Measurements from ENCODE around the gene AMOTL2.

Gene AMOTL2

GRCh38 chr3:134359121-134360010 is 14.9 kb downstream of the AMOTL2 start:
- ATAC-seq (ENCODE audit: low read depth): no peak
- peak; percentile 54 for DNase-seq (ENCODE audit: low spot score)
- no peak overlapping the region for H3K4me3 ChIP-seq (ENCODE audit: severe bottlenecking)
- TF ChIP-seq CTCF (IDR thresholded peaks at IDR 0.05; ENCODE audit: poor library complexity, severe bottlenecking): no peak
- H3K27me3 ChIP-seq (ENCODE audit: insufficient read depth, poor library complexity, severe bottlenecking): no peaks in the 10 kb centered on the region
- H3K4me1 ChIP-seq (ENCODE audit: insufficient read depth, poor library complexity, severe bottlenecking): peaks cover 48% of the 10 kb centered on the region
- H3K36me3 ChIP-seq (ENCODE audit: low read depth): peaks cover 96% of the 10 kb centered on the region
- H3K9me3 ChIP-seq (ENCODE audit: severe bottlenecking): no peaks in the 10 kb centered on the region
- H3K27ac ChIP-seq (ENCODE audit: poor library complexity, severe bottlenecking): peak overlapping the region; percentile 96

- H3K4me3 ChIP-seq (ENCODE audit: severe bottlenecking): no peak overlapping the region
- peak overlapping the region; percentile 96 for H3K27ac ChIP-seq (ENCODE audit: poor library complexity, severe bottlenecking)
- H3K27me3 ChIP-seq (ENCODE audit: insufficient read depth, poor library complexity, severe bottlenecking): no peaks in the 10 kb centered on the region
- DNase-seq (ENCODE audit: low spot score) (peak; percentile 68), ATAC-seq (ENCODE audit: low read depth) (peak; percentile 80)
- no peaks in the 10 kb centered on the region for H3K9me3 ChIP-seq (ENCODE audit: severe bottlenecking)
- peaks cover 39% of the 10 kb centered on the region for H3K4me1 ChIP-seq (ENCODE audit: insufficient read depth, poor library complexity, severe bottlenecking)
- peak; percentile 25 for TF ChIP-seq CTCF (IDR thresholded peaks at IDR 0.05; ENCODE audit: poor library complexity, severe bottlenecking)
- H3K36me3 ChIP-seq (ENCODE audit: low read depth): peaks cover 90% of the 10 kb centered on the region
These were observed 16.1 kb downstream of the AMOTL2 start for GRCh38 chr3:134357914-134358811.

- no peak overlapping the region for H3K4me3 ChIP-seq (ENCODE audit: severe bottlenecking)
- H3K36me3 ChIP-seq (ENCODE audit: low read depth): peaks cover 82% of the 10 kb centered on the region
- ATAC-seq (ENCODE audit: low read depth) (no peak; the same call in 2 of the 3 replicates), DNase-seq (ENCODE audit: low spot score) (peak; percentile 17)
- no peak for TF ChIP-seq CTCF (IDR thresholded peaks at IDR 0.05; ENCODE audit: poor library complexity, severe bottlenecking)
- peak overlapping the region; percentile 96 for H3K27ac ChIP-seq (ENCODE audit: poor library complexity, severe bottlenecking)
- no peaks in the 10 kb centered on the region for H3K9me3 ChIP-seq (ENCODE audit: severe bottlenecking)
- peaks cover 44% of the 10 kb centered on the region for H3K4me1 ChIP-seq (ENCODE audit: insufficient read depth, poor library complexity, severe bottlenecking)
- H3K27me3 ChIP-seq (ENCODE audit: insufficient read depth, poor library complexity, severe bottlenecking): no peaks in the 10 kb centered on the region
These were observed 16.9 kb downstream of the AMOTL2 start for GRCh38 chr3:134357261-134357913.

GRCh38 chr3:134356411-134357040 is 17.7 kb downstream of the AMOTL2 start:
- Histone ChIP-seq H3K9me3 (ENCODE audit: severe bottlenecking) (no peaks in the 10 kb centered on the region), H3K27me3 (ENCODE audit: insufficient read depth, poor library complexity, severe bottlenecking) (no peaks in the 10 kb centered on the region), H3K36me3 (ENCODE audit: low read depth) (peaks cover 73% of the 10 kb centered on the region), H3K4me3 (ENCODE audit: severe bottlenecking) (no peak overlapping the region), H3K4me1 (ENCODE audit: insufficient read depth, poor library complexity, severe bottlenecking) (peaks cover 52% of the 10 kb centered on the region), H3K27ac (ENCODE audit: poor library complexity, severe bottlenecking) (peak overlapping the region; percentile 96)
- no peak for ATAC-seq (ENCODE audit: low read depth)
- no peak for DNase-seq (ENCODE audit: low spot score)
- TF ChIP-seq CTCF (IDR thresholded peaks at IDR 0.05; ENCODE audit: poor library complexity, severe bottlenecking): no peak
